Activated effector memory CD4-positive, alpha-beta T cell treated with Interleukin-2 at 50 U/mL for 16 hours (primary cell): ENCODE measurements around the gene HNRNPA3.
A peak's percentile ranks its signal among the peaks of the same experiment; 100 is the strongest.
"Not testable (repeated sequence)": the region's sequence is repeated elsewhere in the genome, so short reads cannot be mapped to it uniquely, and the experiment has no call there.

Experiments
- DNase-seq: peaks from one replicate; pipeline ENCODE4 v3.0.0-alpha.2; 2020

Gene HNRNPA3

GRCh38 chr2:177212106-177212890 lies at the start of gene HNRNPA3:
TSS of gene HNRNPA3 (plus strand) at chr2:177212794. CDS start at chr2:177212800, 6 bp downstream.
- DNase-seq, result peak; percentile 100

- DNase-seq, result no peak
Observed at GRCh38 chr2:177164131-177164530, 48.5 kb upstream of the HNRNPA3 start.

- DNase-seq, result peak; percentile 64
Observed at GRCh38 chr2:177164584-177165052, 48.0 kb upstream of the HNRNPA3 start.

- no peak for DNase-seq
Observed at GRCh38 chr2:177165061-177165583, 47.5 kb upstream of the HNRNPA3 start.

GRCh38 chr2:177165721-177166711 lies 46.6 kb upstream of the HNRNPA3 start:
- no peak for DNase-seq

DNA sequence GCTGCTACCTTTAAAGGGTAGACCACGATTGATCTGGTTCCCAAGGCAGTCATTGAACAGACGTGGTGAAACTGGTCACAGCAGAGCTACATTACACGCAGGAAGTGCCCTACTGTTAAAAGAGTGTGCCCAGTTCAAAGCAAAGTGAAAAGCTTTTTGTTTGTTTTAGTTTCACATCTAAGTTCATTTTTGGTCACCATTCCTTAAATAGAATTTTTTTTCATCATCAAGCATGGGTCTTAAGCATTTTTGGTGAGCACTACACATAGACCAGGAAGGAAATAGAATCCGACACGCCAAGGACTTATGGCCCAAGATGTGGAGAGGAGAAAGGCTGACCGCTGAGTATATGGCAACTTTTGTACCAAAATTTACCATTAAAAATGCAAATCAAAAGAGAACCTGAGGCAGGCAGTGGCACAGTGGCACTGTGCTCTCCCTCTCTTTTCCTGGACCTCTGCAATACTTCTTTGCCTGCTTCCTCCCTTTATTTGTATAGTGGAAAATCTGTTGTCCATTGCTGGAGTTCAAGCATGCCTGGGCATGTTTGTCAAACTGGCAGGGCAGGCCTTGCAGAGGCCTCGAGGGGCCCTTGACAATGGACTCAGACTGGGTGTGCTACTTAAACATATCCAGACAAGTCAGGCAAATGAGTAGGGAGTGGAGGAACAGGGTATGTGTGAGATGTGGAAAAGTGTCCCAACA lies 42.6 kb upstream of the HNRNPA3 start:
- DNase-seq, result no peak

GRCh38 chr2:177171418-177171865 lies 41.2 kb upstream of the HNRNPA3 start:
- DNase-seq, result no peak

DNA sequence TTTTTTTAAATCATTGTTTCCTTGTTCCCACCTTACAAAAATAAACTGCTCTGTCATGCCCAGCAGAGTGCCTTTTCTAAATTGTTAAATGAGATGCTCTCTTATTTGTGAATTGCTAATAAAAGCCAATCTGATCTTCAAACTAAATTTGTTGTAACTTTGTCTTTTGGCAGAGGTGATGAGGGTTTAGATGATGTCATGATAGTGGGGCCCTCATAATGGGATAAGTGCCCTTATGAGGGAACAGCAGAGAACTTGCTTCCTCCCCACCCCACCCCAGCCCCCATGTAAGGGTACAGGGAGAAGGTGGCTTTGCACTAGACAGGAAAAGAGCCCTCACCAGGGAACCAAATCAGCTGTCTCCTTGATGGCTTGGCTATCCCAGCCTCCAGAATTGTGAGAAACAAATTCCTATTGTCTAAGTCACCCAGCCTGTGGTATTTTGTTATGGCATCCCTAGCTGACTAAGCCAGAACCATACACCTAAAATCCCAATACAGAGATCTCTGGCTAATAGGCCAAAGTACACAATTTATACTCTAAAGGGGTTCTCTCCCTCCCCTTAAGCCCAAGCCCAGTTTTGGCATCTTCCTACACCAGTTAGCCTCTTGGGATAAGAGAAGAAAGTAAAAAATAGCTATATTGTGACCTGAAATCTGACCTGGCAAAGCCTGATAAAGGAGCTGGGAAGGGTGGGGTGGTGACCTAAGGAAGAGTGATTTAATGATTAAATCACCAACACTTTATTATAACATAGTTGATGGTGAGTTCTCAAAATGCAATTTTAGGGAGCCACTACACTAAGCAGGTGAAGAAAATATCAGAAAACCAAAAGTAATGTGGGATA lies 40.3 kb upstream of the HNRNPA3 start:
- no peak for DNase-seq

- no peak for DNase-seq
Observed at GRCh38 chr2:177174486-177174885, 38.1 kb upstream of the HNRNPA3 start.

DNA sequence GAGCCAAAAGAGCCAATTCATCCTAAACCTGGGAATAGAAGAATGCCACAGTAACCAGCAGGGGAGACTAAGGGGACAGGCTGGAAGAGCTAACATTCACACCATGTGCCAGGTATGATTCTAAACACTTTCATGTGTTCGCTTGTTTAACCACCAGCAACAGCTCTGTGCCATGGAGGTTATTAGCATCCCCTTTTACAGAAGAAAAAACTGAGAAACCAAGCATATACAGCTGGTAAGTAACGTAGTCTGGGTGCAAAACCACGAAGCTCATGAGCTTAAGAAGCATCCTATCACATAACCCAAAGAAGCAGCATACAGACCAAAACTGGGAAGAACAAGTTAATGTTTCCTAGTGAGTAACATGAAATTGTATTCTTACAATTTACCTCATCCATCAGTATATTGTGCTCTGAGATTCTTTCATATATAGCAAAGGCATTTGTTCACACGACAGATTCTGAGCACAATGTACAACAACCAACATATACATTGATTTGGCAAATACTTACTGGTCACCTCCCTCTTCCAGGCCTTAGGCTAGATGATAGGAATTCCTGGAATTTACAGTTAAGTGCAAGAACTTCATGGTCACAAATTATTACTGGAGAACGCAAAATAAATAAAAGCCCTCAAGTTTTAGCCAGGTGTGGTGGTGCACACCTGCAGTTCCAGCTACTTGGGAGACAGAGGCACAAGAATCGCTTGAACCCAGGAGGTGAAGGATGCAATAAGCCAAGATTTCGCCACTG lies 36.5 kb upstream of the HNRNPA3 start:
- DNase-seq, result no peak

DNA sequence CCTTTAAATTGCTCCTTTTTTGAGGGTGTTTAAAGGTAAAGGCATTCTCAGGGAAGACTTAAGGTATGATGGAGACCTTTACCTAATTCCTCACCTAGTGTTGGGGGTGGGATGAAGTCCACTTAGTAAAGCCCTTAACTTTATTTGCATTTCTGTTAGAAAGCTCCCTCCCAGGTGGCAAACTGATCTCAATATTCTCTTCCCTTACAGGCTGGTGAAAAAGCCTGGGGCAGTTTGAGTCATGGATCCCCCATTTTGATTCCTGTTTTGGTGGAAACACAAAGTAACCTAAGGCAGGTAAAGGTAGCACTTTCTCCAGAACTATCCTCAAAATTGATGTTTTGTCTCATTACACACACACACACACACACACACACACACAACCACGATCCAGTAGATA lies 33.8 kb upstream of the HNRNPA3 start:
- DNase-seq, result no peak

GRCh38 chr2:177179227-177179626 lies 33.4 kb upstream of the HNRNPA3 start:
- DNase-seq, result no peak

GRCh38 chr2:177179671-177180070 lies 32.9 kb upstream of the HNRNPA3 start:
- not testable (repeated sequence) for DNase-seq

DNA sequence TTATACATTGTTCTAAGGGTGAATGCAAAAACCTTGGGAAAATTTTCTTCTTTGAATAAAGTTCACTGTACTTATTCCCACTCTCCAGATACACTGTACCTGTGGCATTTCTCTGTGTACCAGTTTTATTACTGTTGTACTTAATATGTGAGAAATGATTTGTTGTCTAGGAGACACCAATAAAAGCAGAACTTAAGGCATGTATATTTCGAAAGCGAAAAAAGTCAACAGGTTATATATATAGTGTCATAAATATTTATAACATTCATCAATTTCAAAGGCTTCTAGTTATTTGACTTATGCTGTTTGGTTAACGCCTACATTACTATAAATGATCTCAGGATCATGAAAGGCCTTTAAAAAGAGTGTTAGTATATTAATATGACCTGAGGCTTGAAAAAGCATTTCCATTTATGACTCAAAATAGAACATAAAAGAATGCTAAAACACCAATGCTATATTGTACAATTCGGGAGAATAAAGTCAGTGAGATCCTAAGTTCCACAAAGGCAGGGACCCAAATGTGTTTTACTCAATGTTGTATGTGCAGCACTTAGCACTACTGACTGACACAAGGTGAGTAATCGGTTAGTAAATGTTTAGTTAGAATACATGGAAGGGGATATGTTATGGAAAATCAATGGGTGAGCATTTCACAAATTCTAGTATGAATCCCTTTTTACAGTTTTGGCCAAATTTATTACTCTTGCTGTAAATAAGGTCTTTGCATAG lies 32.2 kb upstream of the HNRNPA3 start:
- DNase-seq, result no peak

DNA sequence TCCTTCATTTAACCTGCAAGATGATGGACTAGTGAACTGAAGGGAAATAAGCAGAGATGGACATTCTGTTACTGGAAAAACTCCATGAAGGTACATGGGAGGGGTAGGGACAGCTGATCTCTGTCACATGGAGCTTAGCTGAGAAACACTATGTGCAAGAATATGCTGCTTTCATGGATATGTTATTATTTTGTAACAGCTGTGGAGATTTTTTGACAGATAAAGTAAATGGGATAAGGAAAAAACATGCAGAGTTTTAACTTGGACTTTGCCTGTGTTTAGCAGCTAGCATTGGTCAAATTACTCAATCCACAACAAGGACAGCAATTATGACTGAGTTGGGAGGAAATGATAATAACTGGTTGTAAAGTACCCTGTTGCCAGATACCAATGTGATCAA lies 28.7 kb upstream of the HNRNPA3 start:
- no peak for DNase-seq

DNA sequence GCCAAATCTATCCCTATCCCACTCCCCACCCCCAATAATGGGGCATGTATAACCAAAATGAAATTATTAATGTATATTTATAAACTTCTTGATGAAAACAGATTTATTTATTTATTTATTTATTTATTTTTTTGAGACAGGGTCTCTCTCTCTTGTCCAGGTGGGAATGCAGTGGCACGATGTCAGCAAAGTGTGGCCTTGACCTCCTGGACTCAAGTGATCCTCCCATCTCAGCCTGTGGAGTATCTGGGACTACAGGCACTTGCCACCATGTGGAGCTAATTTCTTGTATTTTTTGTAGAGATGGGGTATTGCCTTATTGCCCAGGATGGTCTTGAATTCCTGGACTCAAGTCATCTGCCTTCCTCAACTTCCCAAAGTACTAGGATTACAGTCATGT lies 28.0 kb upstream of the HNRNPA3 start:
- no peak for DNase-seq

DNA sequence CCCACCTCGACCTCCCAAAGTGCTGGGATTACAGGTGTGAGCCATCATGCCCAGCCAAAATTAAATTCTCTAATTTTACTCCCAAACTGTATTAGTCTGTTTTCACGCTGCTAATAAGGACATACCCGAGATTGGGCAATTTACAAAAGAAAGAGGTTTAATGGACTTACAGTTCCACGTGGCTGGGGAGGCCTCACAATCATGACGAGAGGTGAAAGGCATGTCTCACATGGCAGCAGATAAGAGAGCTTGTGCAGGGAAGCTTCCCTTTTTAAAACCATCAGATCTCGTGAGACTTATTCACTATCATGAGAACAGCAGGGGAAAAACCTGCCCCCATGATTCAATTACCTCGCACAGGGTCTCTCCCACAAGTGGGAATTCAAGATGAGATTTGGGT lies 26.6 kb upstream of the HNRNPA3 start:
- not testable (repeated sequence) for DNase-seq

GRCh38 chr2:177187631-177188312 lies 24.8 kb upstream of the HNRNPA3 start:
- no peak for DNase-seq
